Osteoblast (primary cell): ENCODE results near the gene VCX3B. TPM values are rescaled to one million over a fixed set of nuclear protein-coding genes. Genes with fewer than 3 reads are reported as not detected.
"Not testable (repeated sequence)": the region's sequence is repeated elsewhere in the genome, so short reads cannot be mapped to it uniquely, and the experiment has no call there.

Experiments
- DNase-seq: peaks from one replicate; pipeline ENCODE4 v3.0.0; 2011; ENCODE audit warnings: low spot score, mixed read lengths; ENCODE audit not compliant: insufficient read length; ENCODE audit errors: missing footprints
- H2AFZ ChIP-seq: 2 replicates; pipeline ENCODE4 v1.6.0; 2011; ENCODE audit warnings: mild to moderate bottlenecking, low read length
- H3K27ac ChIP-seq: 2 replicates; pipeline ENCODE4 v1.5.1; 2011; ENCODE audit warnings: mild to moderate bottlenecking, low read depth, low read length, moderate library complexity
- H3K27me3 ChIP-seq: 2 replicates; pipeline ENCODE4 v1.6.0; 2012; ENCODE audit warnings: mild to moderate bottlenecking, control low read depth, inconsistent platforms, low read length, moderate library complexity; ENCODE audit not compliant: insufficient read depth
- H3K36me3 ChIP-seq: 2 replicates; pipeline ENCODE4 v1.5.1; 2011; ENCODE audit warnings: mild to moderate bottlenecking, low read length, control low read depth, moderate library complexity; ENCODE audit not compliant: insufficient read depth
- H3K4me1 ChIP-seq: 2 replicates; pipeline ENCODE4 v1.5.1; 2011; ENCODE audit warnings: mild to moderate bottlenecking, low read length, control low read depth, moderate library complexity; ENCODE audit not compliant: insufficient read depth
- H3K4me2 ChIP-seq: 2 replicates; pipeline ENCODE4 v1.6.0; 2011; ENCODE audit warnings: mild to moderate bottlenecking, low read length; ENCODE audit not compliant: insufficient read depth
- H3K4me3 ChIP-seq: fragments of 200-600 bp; sonication (generic); 3 replicates; pipeline ENCODE4 v1.5.1; 2012; ENCODE audit warnings: mild to moderate bottlenecking, low read length, inconsistent platforms; ENCODE audit not compliant: insufficient read depth
- H3K79me2 ChIP-seq: 2 replicates; pipeline ENCODE4 v1.6.0; 2012; ENCODE audit warnings: mild to moderate bottlenecking, low read length, control low read depth, inconsistent platforms; ENCODE audit not compliant: insufficient read depth
- H3K9me3 ChIP-seq: 2 replicates; pipeline ENCODE4 v1.5.1; 2011; ENCODE audit warnings: low read depth, low read length, control low read depth
- H4K20me1 ChIP-seq: 2 replicates; pipeline ENCODE4 v1.6.0; 2012; ENCODE audit warnings: mild to moderate bottlenecking, low read length, control low read depth; ENCODE audit not compliant: insufficient read depth
- CTCF ChIP-seq: IDR thresholded peaks from 2 replicates; pipeline ENCODE4 v1.5.1; 2011; ENCODE audit warnings: mild to moderate bottlenecking, low read depth, low read length, moderate library complexity; ENCODE audit errors: extremely low read depth
- total RNA-seq: library from RNA; depleted of rRNA; stranded (reverse); fragments of >200 nt; gene quantifications from 2 replicates; pipeline ENCODE4 v1.2.3, GENCODE V29; 2012

Gene VCX3B
- total RNA-seq, 1 donor: not detected

DNA sequence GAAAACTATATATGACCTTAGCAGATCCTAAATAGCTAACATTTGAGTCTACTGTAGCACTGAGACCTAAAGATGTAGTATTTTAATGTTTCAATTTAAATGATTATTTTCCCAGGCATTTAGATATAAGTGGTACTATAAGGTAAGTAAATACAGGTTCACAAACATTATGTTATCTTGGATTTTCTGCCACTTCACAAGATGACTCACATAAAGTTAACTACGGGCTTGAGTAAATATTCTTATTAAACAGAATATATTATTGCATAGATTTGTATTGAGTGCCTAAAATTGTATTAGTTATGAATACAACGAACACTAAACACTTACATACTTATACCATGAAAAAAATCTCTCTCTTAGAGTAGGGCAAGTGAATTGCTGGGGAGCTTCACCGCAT lies 34.2 kb upstream of the VCX3B start:
- no peak overlapping the region for H3K4me3 ChIP-seq
- no peak for DNase-seq
- H3K27ac ChIP-seq: no peak overlapping the region

DNA sequence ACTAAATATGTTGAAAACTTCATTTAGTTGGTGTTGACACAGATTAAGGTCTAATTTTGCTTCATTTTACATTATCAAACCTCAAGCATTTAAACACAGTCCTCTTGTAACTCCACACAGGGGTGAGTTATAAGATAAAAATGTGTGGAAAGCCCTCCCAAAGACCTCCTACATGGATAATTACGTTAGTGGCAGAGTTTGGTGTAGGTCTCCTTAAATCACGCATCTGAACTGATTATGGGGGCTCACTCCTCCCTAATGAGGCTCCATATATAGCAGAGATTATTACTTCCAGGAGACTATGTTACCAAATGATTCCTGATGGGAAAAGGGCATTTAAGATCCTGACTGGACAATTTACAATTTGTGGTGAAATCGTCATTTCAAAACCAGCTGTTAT lies 32.2 kb upstream of the VCX3B start:
- no peaks in the 10 kb centered on the region for H3K79me2 ChIP-seq
- TF ChIP-seq CTCF: no peak
- no peaks in the 10 kb centered on the region for H3K4me1 ChIP-seq
- no peaks in the 10 kb centered on the region for H3K9me3 ChIP-seq
- H3K36me3 ChIP-seq: no peaks in the 10 kb centered on the region
- H3K27ac ChIP-seq: no peak overlapping the region
- DNase-seq: no peak
- no peak overlapping the region for H3K4me2 ChIP-seq
- no peak overlapping the region for H3K4me3 ChIP-seq
- no peaks in the 10 kb centered on the region for H4K20me1 ChIP-seq
- H2AFZ ChIP-seq: no peak overlapping the region
- no peaks in the 10 kb centered on the region for H3K27me3 ChIP-seq

More for the DNA sequence above, 34.2 kb upstream of the VCX3B start:
- Histone ChIP-seq H3K4me2 (no peak overlapping the region), H3K79me2 (no peaks in the 10 kb centered on the region), H3K4me1 (no peaks in the 10 kb centered on the region), H3K27me3 (no peaks in the 10 kb centered on the region), H2AFZ (no peak overlapping the region), H3K36me3 (no peaks in the 10 kb centered on the region), H3K9me3 (peaks cover 2% of the 10 kb centered on the region), H4K20me1 (no peaks in the 10 kb centered on the region)
- no peak for TF ChIP-seq CTCF

GRCh38 chrX:8433109-8434062 lies 31.2 kb upstream of the VCX3B start:
- no peak for DNase-seq
- Histone ChIP-seq H3K4me3 (no peak overlapping the region), H3K36me3 (no peaks in the 10 kb centered on the region), H3K79me2 (no peaks in the 10 kb centered on the region), H3K27ac (no peak overlapping the region), H3K4me1 (no peaks in the 10 kb centered on the region), H2AFZ (no peak overlapping the region), H4K20me1 (no peaks in the 10 kb centered on the region), H3K4me2 (no peak overlapping the region), H3K27me3 (no peaks in the 10 kb centered on the region), H3K9me3 (no peaks in the 10 kb centered on the region)
- TF ChIP-seq CTCF: no peak

DNA sequence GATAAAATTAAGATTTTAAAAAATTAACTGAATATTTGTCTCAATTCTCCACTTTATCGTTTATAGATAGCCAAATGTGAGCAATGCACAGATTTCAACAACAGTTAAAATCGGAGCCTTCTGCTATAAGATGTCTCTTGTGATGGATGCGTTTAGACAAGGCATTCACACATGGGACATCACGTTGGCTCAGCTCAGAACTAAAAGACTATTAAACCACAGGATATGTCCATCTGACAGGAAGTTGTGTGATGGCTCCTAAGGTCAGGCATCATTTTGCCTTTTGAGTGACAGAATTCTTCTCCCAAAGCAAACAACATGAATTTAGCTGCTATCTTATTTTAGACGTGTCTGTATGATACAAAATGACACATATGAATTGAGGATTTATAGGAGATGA lies 17.3 kb upstream of the VCX3B start:
- H3K36me3 ChIP-seq: no peaks in the 10 kb centered on the region
- H3K27ac ChIP-seq: no peak overlapping the region
- H3K4me3 ChIP-seq: no peak overlapping the region
- no peak for TF ChIP-seq CTCF
- no peaks in the 10 kb centered on the region for H3K4me1 ChIP-seq
- no peaks in the 10 kb centered on the region for H3K27me3 ChIP-seq
- H2AFZ ChIP-seq: no peak overlapping the region
- no peak overlapping the region for H3K4me2 ChIP-seq
- no peaks in the 10 kb centered on the region for H3K79me2 ChIP-seq
- no peaks in the 10 kb centered on the region for H4K20me1 ChIP-seq
- peaks cover 2% of the 10 kb centered on the region for H3K9me3 ChIP-seq
- no peak for DNase-seq

DNA sequence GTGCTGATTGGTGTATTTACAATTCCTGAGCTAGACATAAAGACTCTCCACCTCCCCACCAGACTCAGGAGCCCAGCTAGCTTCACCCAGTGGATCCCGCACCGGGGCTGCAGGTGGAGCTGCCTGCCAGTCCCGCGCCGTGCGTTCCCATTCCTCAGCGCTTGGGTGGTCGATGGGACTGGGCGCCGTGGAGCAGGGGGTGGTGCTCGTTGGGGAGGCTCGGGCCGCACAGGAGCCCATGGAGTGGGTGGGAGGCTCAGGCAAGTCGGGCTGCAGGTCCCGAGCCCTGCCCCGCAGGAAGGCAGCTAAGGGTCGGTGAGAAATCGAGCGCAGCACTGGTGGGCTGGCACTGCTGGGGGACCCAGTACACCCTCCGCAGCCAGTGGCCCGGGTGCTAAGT lies 12.3 kb upstream of the VCX3B start:
- H3K27me3 ChIP-seq, H3K4me1 ChIP-seq, H3K36me3 ChIP-seq, H3K4me2 ChIP-seq, H3K79me2 ChIP-seq, H4K20me1 ChIP-seq, H2AFZ ChIP-seq, H3K9me3 ChIP-seq, H3K4me3 ChIP-seq, DNase-seq, H3K27ac ChIP-seq: not testable (repeated sequence)
